GM21390 (cell line): Measurements from ENCODE around the gene MPG.
A peak's percentile ranks its signal among the peaks of the same experiment; 100 is the strongest.

Source experiments
- ATAC-seq: cut with Tn5 transposase; IDR thresholded peaks from one replicate; pipeline ENCODE4 v1.9.1; 2021; ENCODE audit not compliant: unreplicated experiment

Gene MPG

GRCh38 chr16:83060-83603, 5.1 kb downstream of the MPG start:
- ATAC-seq = no peak

DNA sequence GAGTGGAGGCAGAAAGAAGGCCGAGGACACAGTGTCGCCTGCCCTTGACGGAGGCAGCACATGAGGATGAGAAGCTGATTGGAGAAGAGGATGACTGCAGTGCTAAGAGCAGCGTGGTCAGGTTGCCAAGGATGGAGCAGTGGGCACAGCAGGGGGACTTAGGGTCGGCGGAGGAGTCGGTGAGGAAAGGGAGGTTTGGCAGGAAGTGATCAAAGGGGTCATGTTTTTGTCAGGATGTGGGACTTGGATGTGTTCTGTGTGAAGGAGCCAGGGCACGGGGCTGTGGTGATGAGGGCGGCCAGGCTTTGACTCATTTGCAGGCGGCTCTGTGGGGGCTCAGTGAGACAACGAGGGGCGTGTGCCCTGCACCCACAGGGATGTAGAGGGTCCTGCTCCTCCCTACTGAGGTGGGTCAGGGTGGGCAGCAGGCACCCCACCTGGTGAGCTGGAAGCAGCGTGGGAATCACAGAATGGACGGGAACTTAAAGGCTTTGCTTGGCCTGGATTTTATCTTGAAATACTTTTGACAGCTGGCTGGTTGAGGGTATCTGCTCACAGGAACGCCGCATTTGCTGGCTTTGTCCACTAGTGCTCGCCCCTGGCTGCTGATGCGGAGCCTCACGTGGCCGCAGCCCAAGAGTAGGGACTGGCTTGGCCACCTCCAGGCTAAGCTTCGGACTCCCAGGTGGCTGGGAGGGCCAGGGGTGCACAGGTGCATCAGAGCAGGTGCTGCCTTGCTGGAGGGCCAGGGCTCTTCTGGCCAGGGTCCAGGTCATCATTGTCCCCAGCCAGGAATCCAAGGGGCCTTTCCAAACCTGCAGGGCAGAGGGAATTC, 6.0 kb downstream of the MPG start:
- ATAC-seq = no peak

DNA sequence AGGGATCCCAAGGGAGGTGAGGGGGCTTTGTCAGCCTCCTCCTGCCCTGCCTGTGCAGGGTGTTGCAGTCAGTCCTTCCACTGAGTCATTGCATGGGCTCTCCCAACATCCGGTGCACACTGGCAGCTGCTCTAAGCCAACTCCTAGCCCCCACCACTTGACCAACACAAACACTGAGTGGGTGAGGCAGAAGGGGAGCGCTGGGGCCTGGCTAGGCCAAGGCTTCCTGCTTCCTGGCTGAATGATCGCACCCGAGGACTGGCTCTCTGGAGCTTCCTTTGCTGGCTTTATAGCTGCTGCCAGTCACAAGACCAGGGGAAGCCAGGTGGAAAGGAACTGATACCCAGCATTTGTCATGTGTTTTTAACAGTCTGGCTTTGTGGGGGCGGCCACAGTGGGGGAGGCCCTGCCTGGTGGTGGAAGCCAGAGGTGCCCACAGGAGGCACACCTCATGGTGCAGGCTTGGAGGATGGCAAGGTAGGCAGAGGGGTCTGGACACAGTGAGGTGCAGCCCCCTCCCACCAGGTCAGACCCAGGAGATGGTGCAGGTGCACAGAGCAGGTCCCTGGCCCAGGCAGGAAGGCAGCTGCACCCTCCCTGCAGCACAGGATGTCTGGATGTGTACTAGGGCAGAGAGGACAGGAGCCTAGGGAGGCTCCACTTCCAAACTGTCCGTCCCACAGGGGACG, 6.8 kb downstream of the MPG start:
- no peak for ATAC-seq

DNA sequence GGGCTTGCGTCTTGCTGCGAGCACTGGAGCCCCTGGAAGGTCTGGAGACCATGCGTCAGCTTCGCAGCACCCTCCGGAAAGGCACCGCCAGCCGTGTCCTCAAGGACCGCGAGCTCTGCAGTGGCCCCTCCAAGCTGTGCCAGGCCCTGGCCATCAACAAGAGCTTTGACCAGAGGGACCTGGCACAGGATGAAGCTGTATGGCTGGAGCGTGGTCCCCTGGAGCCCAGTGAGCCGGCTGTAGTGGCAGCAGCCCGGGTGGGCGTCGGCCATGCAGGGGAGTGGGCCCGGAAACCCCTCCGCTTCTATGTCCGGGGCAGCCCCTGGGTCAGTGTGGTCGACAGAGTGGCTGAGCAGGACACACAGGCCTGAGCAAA, 7.4 kb downstream of the MPG start:
- no peak for ATAC-seq

- ATAC-seq = no peak
These were observed 7.8 kb downstream of the MPG start for GRCh38 chr16:85865-86264.

DNA sequence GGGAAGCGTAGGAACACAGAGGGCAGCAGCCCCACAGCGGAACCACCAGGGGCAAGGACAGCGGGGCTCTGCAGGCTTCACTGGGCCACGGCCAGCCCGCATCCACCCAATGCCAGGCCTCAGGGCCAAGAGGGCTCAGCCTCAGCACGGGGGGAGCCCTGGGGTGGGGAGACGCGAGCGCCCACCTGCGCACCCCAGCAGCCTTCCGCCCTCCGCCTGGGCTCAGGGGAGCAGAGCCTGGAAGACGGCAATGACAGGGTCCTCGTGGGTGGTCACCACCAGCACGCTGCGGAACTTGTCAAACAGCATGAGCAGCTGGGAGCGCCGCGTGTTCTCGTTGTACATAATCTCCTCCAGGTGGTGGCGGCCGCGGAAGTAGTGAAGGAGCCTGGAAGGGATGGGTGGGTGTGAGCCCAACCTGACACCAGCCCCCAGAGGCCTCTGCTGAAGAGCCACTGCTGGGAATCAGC, 8.5 kb downstream of the MPG start:
- ATAC-seq = no peak

DNA sequence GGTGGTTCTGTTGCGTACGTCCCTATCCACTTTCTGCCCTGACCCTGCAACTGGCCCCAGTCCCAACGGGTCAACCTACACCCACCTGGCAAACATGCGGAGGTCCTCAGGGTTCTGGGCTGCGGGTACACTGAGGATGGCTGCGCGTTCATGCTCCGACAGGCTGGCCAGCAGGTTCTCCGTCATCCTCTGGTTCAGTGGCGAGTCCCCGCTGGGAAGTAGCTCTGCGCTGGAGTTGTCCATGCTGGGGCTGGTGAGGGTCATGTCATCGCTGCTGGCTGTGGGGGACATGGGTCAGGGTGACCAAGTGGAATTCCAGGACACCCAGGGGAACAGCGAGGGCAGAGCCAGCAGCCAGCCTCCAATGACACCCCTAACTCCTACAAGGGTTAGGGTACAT, 10.6 kb downstream of the MPG start:
- ATAC-seq = no peak

DNA sequence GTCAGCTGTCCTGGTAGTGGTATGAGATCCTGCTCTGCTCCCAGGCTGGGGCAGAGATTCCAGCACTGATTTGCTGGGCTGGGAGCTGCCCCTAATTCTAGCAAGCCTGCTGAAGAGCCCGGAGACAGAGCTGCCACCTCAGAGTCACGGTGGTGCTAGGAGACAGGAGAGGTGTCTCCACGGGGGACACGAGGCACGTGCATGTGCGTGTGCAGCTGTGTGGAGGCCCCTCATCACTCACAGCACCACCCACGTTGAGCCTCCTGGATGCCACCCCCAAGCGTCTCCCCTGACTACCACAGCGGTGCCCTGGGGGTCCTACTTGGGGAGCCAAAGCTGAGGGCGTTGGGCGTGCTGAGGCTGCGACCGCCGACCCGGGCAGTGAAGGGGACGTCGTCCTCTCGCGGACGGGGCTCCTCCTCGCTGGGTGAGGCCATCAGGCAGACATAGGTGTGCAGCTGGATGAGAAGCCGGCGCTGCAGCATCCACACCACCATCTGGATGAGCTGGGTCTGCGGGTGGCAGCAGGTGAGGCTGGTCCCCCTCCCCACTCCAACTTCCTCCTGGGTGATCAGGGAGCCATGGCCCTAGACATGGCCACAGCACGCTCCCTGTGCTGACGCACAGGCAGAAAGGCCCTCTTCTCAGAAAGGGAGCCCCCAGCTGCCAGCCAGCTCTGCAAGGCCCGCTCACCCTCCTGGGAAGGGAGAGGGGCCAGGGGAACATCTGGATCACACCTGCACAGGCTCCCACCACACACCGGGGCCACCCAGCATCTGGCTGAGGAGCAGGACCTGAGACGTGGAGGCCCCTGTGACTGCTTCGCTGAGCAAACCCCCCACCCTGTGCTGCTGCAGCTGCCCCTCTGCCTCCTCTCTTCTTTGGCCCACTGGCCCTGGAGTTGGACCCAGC, 11.6 kb downstream of the MPG start:
- no peak for ATAC-seq

DNA sequence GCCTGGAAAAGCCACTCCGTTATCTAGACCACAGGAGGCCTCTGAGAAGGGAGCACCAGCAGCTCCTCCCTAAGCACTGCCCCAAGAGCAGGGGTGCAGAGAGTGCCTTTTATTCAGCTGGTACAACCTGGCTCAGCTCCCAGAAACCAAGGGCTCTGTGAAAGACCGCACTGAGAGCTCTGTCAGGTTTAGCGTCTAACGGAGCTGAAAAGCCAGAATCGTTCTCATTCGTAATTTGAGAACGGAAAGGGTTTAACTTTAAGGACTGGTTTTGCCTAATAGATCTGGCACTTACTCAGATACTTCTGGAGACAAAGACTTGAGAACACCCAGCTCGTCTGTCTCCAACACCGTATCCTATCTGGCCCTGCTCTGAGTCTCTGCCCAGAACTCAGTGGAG, 13.5 kb downstream of the MPG start:
- no peak for ATAC-seq

DNA sequence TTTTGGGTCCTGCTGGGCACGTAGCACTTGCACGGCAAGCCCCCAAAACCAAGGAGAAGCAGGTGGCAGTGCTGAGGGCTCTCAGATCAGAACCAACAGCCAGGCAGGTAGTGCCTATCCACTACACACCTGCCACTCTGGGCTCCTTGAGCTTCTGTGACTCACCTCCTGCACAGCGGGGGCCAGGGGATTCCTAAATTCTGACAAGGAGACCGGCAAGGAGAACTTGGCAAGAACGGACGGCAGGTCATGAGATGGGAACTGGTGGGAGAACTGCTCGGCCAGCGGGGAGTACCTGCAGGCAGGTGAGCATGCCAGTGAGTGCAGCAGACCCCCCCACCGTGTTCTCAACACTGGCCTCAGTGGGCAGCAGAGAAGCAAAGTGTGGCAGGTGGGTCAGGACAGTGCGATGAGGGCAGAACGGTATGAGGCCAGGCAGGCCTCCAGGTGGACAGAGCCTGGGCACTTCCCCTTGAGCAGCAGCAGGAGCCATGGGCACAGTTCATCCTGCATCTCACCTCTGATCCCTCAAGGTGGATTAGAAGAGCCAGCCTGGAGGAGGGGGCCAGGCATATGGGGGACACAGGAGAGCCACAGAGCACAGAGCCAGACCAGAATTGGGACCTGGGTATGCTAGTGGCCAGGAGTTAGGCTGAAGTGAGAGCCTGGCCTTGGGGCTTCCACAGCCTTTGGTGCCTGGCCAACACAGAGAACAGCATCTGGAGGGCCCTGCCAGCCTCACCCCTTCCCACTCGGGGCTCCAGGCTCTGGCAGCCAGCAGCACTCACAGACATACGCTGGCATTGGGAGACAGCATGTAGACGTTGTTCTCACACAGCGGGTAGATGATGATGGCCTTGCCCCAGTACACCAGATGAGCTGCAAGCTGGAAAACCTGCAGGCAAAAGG, 14.7 kb downstream of the MPG start:
- ATAC-seq = no peak

- ATAC-seq = no peak
These were observed 16.9 kb downstream of the MPG start for GRCh38 chr16:94918-95265.

DNA sequence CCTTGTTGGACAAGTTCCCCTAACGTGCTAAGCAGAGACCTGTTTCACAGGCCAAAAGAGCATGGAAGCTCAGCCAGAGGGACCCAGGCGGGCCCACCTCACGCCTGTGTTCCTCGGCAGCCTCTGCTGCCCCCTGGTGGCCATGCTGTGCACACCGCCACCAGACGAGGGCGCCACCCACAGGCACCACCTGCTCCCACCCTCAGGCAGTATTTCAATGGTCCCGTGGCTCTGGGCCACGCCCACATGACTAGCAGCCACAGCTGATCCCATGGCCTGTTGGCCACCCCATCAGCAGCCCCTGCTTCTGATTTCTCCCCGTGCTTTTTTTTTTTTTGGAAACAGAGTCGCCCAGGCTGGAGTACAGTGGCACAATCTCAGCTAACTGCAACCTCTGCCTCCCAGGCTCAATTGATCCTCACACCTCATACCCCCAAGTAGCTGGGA, 18.9 kb downstream of the MPG start:
- peak; percentile 73 for ATAC-seq

GRCh38 chr16:97822-98221, 19.8 kb downstream of the MPG start:
- no peak for ATAC-seq

DNA sequence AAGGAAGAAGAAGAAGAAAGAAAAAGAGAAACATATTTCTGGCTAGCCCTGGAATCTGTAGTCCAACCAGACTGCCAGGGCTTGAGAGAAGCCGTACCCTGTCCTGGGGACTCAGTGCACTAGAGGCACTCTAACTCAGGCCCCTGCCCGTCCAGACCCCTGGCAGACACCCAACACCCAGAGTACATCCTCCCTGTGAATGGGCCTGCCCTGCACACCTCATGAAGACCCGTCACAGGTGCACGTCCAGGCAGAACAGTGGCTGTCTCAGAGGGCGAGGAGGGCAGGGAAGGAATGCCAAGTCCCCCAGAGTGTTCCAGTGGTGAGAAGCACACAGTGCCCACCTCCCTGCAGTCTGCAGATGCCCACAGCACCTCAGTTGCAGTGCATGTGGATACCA, 23.0 kb downstream of the MPG start:
- no peak for ATAC-seq

GRCh38 chr16:101586-101985, 23.6 kb downstream of the MPG start:
- no peak for ATAC-seq

DNA sequence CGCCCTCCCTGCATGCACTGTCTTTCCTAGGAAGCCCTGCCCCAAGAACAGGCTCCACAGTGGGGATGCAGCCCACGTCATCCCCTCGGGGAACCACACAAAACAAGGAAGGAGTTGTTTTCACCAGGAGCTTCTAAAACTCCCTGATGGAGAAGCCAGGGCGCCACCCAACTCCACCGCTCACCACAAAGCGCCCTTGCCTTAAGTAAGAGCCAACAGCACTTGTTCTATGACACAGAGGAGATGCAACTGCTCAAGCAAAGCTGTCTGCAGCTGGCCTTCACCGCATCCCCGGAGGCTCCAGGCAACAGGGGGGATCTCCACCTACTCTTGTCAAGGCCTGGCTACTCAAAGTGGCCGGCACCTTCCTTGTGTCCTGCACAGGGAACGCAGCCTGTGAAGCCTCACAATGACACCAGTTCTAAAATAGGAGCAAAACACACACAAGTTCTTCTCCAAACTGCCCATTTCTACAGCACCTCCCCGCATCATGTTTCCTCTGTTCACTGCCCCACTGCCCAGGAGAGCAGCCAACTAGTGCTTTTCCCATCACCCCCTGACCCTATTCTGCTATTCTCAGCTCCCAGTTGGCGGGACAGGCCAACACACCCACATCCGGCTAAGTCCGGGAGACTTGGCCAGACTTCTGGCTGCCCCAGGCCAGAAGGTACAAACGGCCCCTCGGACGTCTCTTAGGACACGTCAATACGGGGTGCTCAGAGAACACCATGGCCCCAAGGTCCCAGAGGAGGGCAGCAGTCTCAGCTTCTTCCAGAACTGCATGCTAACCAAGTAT, 24.2 kb downstream of the MPG start:
- no peak for ATAC-seq

DNA sequence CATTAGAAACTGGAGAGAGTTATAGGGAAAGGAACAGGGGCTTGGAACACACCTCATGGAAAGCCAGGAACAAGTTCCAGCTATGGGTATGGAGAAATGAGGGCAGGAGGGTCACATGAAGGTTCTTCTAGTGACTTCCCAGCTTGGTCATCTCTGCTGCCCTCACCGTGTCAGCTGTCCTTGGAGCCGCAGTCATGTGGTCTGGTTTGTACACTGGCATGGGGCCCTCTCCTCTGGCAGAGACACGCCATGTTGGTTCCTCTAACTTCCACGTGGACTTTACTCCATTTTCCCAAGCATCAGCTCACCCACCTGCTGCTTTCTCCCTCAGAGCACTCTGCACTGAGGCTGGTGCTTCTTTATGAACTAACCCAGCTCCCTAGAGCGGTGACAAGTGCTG, 26.3 kb downstream of the MPG start:
- no peak for ATAC-seq

DNA sequence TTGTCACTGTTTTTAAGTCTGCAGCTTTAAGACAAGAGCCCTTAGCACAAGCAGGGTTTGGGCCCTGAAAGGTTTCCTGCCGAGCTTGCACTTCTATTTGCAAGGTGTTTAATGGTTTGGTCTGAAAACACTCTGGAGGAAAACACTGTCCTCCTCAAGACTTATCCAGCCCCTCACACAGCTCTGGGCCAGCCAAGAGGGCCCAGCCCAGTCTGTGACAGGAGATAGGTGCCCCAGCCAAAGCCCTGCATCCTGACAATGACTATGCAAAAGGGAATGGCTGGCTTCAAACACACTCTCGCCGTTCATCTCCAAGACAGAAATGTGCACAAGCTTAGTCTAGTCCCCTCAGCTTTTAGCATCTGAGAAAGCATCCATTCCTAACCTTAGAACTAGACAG, 26.9 kb downstream of the MPG start:
- ATAC-seq = no peak

GRCh38 chr16:105521-105920, 27.5 kb downstream of the MPG start:
- no peak for ATAC-seq
